Panc1 (cell line): ENCODE results near the gene RFTN1.

Experiments
- CTCF ChIP-seq: fragments of 450-650 bp; IDR thresholded peaks from 2 replicates; pipeline ENCODE4 v1.5.1; 2017; ENCODE audit warnings: mild to moderate bottlenecking
- SIN3A ChIP-seq: IDR thresholded peaks from 2 replicates; pipeline ENCODE4 v1.6.1; 2012; ENCODE audit warnings: low read depth, mild to moderate bottlenecking, low read length, moderate library complexity, borderline replicate concordance; ENCODE audit not compliant: insufficient read depth

GRCh38 chr3:16313886-16314645 lies 199.4 kb downstream of the RFTN1 start:
- TF ChIP-seq CTCF: no peak
- TF ChIP-seq SIN3A: no peak
